HCT116 (cell line): Measurements from ENCODE around the gene RFPL1. TPM values are rescaled to one million over a fixed set of nuclear protein-coding genes. Genes with fewer than 3 reads are reported as not detected.

Experiments
- ATAC-seq: fragments of 200-7000 bp; cut with Tn5 transposase; 2 replicates; pipeline ENCODE4 v1.9.1; 2020; ENCODE audit warnings: mild to moderate bottlenecking, moderate library complexity
- BruUV-seq: library from RNA; stranded (reverse); fragments of 400-500 nt; replicated peaks from 2 replicates; lab custom pipeline; 2021; lab: Mats Ljungman, UMichigan
- CTCF ChIA-PET: fragments of 300-600 bp; sonication (Branson Sonifier 250); formaldehyde crosslinking; loops from one replicate; lab custom pipeline; 2021; ENCODE audit warnings: antibody characterized with exemption; lab: Charles Lee
- POLR2A ChIA-PET: fragments of 300-600, 350-600 bp; sonication (Branson Sonifier 250); formaldehyde crosslinking; loops from one replicate; lab custom pipeline; 2021; ENCODE audit warnings: antibody characterized with exemption; lab: Charles Lee
- RAD21 ChIA-PET, 2 experiments: fragments of 300-600 bp; sonication (Branson Sonifier 250); formaldehyde crosslinking; loops; one replicate each; lab custom pipeline; 2023; ENCODE audit warnings: low total read pairs in 2 of 2; ENCODE audit not compliant: uncharacterized antibody in 2 of 2, unreplicated experiment in 2 of 2, low non-redundant PET in 1 of 2; lab: Charles Lee
- DNase-seq: peaks from one replicate; pipeline ENCODE4 v3.0.0-alpha.2; 2010; ENCODE audit warnings: low read depth, low spot score
- H2AFZ ChIP-seq: fragments of 200-600 bp; shearing (Covaris generic), sonication (generic); 2 replicates; pipeline ENCODE4 v1.6.1; 2017; ENCODE audit warnings: low read depth, mixed run types, mixed read lengths, antibody characterized with exemption, low read length; ENCODE audit not compliant: poor library complexity, severe bottlenecking
- H3K27ac ChIP-seq: 2 replicates; pipeline ENCODE4 v1.5.1; 2012; ENCODE audit warnings: low read depth, low read length
- H3K27me3 ChIP-seq: fragments of 200-600 bp; sonication (generic); 2 replicates; pipeline ENCODE4 v1.6.1; 2016; ENCODE audit warnings: mixed run types, low read length, mixed read lengths; ENCODE audit not compliant: insufficient read depth
- H3K36me3 ChIP-seq, 2 experiments: fragments of 200-500 bp in 1 of 2; fragments of 200-600 bp in 1 of 2; sonication (Bioruptor generic) in 1 of 2; sonication (generic) in 1 of 2; 2 replicates each; pipeline versions ENCODE4 v1.5.1 to v1.6.1; 2014 to 2016; ENCODE audit warnings: low read length in 2 of 2, inconsistent platforms in 1 of 2, mixed read lengths in 1 of 2, mixed run types in 1 of 2; ENCODE audit not compliant: insufficient read depth in 2 of 2, control insufficient read depth in 1 of 2
- H3K4me1 ChIP-seq, 2 experiments: fragments of 200-600 bp in 1 of 2; sonication (generic) in 1 of 2; 2 replicates each; pipeline versions ENCODE4 v1.5.1 to v1.6.1; 2012 to 2017; ENCODE audit warnings: low read length in 2 of 2, inconsistent platforms in 1 of 2, mild to moderate bottlenecking in 1 of 2, mixed read lengths in 1 of 2, mixed run types in 1 of 2, moderate library complexity in 1 of 2; ENCODE audit not compliant: insufficient read depth in 2 of 2, control insufficient read depth in 1 of 2
- H3K4me2 ChIP-seq: fragments of 200-600 bp; sonication (generic); 2 replicates; pipeline ENCODE4 v1.6.1; 2017; ENCODE audit warnings: mixed run types, low read length, mixed read lengths
- H3K4me3 ChIP-seq, 2 experiments: fragments of 200-600 bp in 1 of 2; sonication (generic) in 1 of 2; replicated peaks in 1 of 2; 2 replicates each; pipeline ENCODE4 v1.5.1; 2011 to 2016; ENCODE audit warnings: low read length in 2 of 2, control low read depth in 1 of 2, low read depth in 1 of 2, mild to moderate bottlenecking in 1 of 2, mixed read lengths in 1 of 2, mixed run types in 1 of 2
- H3K79me2 ChIP-seq: fragments of 200-600 bp; sonication (generic); 2 replicates; pipeline ENCODE4 v1.6.1; 2017; ENCODE audit warnings: mild to moderate bottlenecking, mixed run types, low read length, moderate library complexity, mixed read lengths; ENCODE audit not compliant: insufficient read depth
- H3K9ac ChIP-seq: fragments of 200-600 bp; sonication (generic); 2 replicates; pipeline ENCODE4 v1.6.1; 2016; ENCODE audit warnings: low read length, mixed read lengths
- H3K9me2 ChIP-seq: fragments of 200-600 bp; sonication (generic), shearing (Covaris generic); 2 replicates; pipeline ENCODE4 v1.6.1; 2017; ENCODE audit warnings: mixed run types, mild to moderate bottlenecking, moderate library complexity; ENCODE audit not compliant: insufficient read depth
- H3K9me3 ChIP-seq, 2 experiments: fragments of 200-500 bp in 1 of 2; fragments of 200-600 bp in 1 of 2; sonication (Bioruptor generic) in 1 of 2; sonication (generic) in 1 of 2; 2 replicates each; pipeline ENCODE4 v1.6.1; 2014 to 2017; ENCODE audit warnings: low read length in 2 of 2, mixed read lengths in 2 of 2, inconsistent platforms in 1 of 2, low read depth in 1 of 2, mild to moderate bottlenecking in 1 of 2, mixed run types in 1 of 2, moderate library complexity in 1 of 2; ENCODE audit not compliant: control insufficient read depth in 1 of 2, insufficient read depth in 1 of 2
- H4K20me1 ChIP-seq: fragments of 200-600 bp; sonication (generic), shearing (Covaris generic); 2 replicates; pipeline ENCODE4 v1.6.1; 2017; ENCODE audit warnings: mixed run types, mild to moderate bottlenecking, moderate library complexity; ENCODE audit not compliant: insufficient read depth
- CTCF ChIP-seq, 3 experiments: fragments of 200-600 bp in 1 of 3; sonication (generic) in 1 of 3; IDR thresholded peaks in 2 of 3; conservative IDR thresholded peaks in 1 of 3; 2 replicates each; pipeline ENCODE4 v1.5.1; 2012 to 2017; ENCODE audit warnings: low read depth in 2 of 3, low read length in 2 of 3, antibody characterized with exemption in 1 of 3, borderline replicate concordance in 1 of 3, control low read depth in 1 of 3, mild to moderate bottlenecking in 1 of 3, mixed read lengths in 1 of 3, mixed run types in 1 of 3, moderate library complexity in 1 of 3; ENCODE audit not compliant: insufficient read depth in 1 of 3
- EGR1 ChIP-seq: IDR thresholded peaks from 2 replicates; pipeline ENCODE4 v1.6.1; 2012; ENCODE audit warnings: low read depth
- FOSL1 ChIP-seq: IDR thresholded peaks from 2 replicates; pipeline ENCODE4 v1.6.1; 2012; ENCODE audit warnings: low read depth
- JUND ChIP-seq: IDR thresholded peaks from 2 replicates; pipeline ENCODE4 v1.6.1; 2012
- POLR2A ChIP-seq: IDR thresholded peaks from 2 replicates; pipeline ENCODE4 v1.7.0; 2011; ENCODE audit warnings: borderline replicate concordance; ENCODE audit not compliant: insufficient read depth, insufficient read length; ENCODE audit errors: extremely low read depth
- POLR2AphosphoS5 ChIP-seq: IDR thresholded peaks from 2 replicates; pipeline ENCODE4 v1.6.1; 2011; ENCODE audit warnings: mild to moderate bottlenecking, low read depth, low read length, moderate library complexity
- RAD21 ChIP-seq: IDR thresholded peaks from 2 replicates; pipeline ENCODE4 v1.6.1; 2012; ENCODE audit warnings: low read depth, mild to moderate bottlenecking
- REST ChIP-seq: IDR thresholded peaks from 2 replicates; pipeline ENCODE4 v1.6.1; 2012; ENCODE audit warnings: low read depth
- SIN3A ChIP-seq: IDR thresholded peaks from 2 replicates; pipeline ENCODE4 v1.6.1; 2012; ENCODE audit warnings: low read depth
- SRF ChIP-seq: IDR thresholded peaks from 2 replicates; pipeline ENCODE4 v1.6.1; 2012; ENCODE audit warnings: low read depth
- intact Hi-C: fragments of 100-400 bp; cut with micrococcal nuclease; formaldehyde crosslinking; loops from 2 replicates; pipeline ENCODE4 v1.10.0; 2022
- total RNA-seq: library from RNA; stranded (reverse); gene quantifications from one replicate; pipeline ENCODE4 v1.2.1, GENCODE V29; 2021; ENCODE audit not compliant: unreplicated experiment
- TF ChIP-seq, protein P1 (sequence below): IDR thresholded peaks from 2 replicates; pipeline ENCODE4 v1.6.1; 2012

Gene RFPL1
- total RNA-seq, 1 experiment from 2014 or later = not detected

GRCh38 chr22:29394931-29395581 lies 43.3 kb upstream of the RFPL1 start:
- H3K36me3 ChIP-seq = no peaks in the 10 kb centered on the region
- no peaks in the 10 kb centered on the region for H3K9me2 ChIP-seq
- H3K9ac ChIP-seq = no peak overlapping the region
- peak; percentile 98 for ATAC-seq
- DNase-seq = peak; percentile 48
- CTCF ChIA-PET = interaction anchor here (0.6 to 1.7 kb wide), 3 partner anchors 28 to 694 kb away, joined by 4 to 10 read pairs (median 6); no protein-coding TSS in a partner anchor
- peaks cover 8 to 20% of the 10 kb centered on the region in 2 experiments for H3K4me1 ChIP-seq
- RAD21 ChIA-PET = interaction anchor here (0.7 to 1.0 kb wide), 3 partner anchors 129 to 610 kb away, joined by 3 read pairs; no protein-coding TSS in a partner anchor
- peak overlapping the region; percentile 24 for H2AFZ ChIP-seq
- no peaks in the 10 kb centered on the region for H3K9me3 ChIP-seq
- no peak for TF ChIP-seq FOSL1
- TF ChIP-seq EGR1 = no peak
- TF ChIP-seq CTCF (IDR thresholded peaks at IDR 0.05 in 2 of 3, conservative IDR thresholded peaks at IDR 0.05 in 1 of 3; ENCODE audit: borderline replicate concordance in 1 of 3, insufficient read depth in 1 of 3, low read depth in 2 of 3, low read length in 2 of 3) = peak; percentile 79 to 91 (median 90)
- peak; percentile 89 for TF ChIP-seq RAD21
- no peak overlapping the region for H3K27ac ChIP-seq
- no peak overlapping the region for H3K4me3 ChIP-seq
- H3K4me2 ChIP-seq = peak overlapping the region; percentile 18; the same call in 1 of the 2 replicates
- POLR2A ChIA-PET = interaction anchor here (0.7 to 1.0 kb wide), 2 partner anchors 110 to 211 kb away, joined by 3 to 4 read pairs; no protein-coding TSS in a partner anchor
- intact Hi-C loops = loop anchor here (1.0 to 10.0 kb wide), 3 partner anchors 129 to 694 kb away; no protein-coding TSS in a partner anchor
- H3K79me2 ChIP-seq = no peaks in the 10 kb centered on the region
- no peaks in the 10 kb centered on the region for H3K27me3 ChIP-seq
- BruUV-seq = no TSS peak
- no peaks in the 10 kb centered on the region for H4K20me1 ChIP-seq

DNA sequence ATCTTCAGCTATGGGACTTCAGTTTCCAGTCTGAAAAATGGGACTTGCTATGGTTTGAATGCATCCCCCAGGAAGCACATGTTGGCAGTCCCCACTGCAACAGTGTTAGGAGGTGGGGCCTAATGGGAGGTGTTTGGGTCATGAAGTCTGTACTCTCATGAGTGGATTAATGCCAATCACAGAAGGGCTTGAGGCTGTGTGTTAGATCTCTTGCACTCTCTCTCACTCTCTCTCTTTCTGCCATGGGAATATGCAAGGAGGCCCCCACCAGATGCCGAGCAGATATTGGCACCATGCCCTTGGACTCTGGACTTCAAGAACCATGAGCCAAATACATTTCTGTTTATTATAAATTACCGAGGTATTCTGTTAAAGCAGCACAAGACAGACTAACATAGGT lies 42.3 kb upstream of the RFPL1 start:
- H3K79me2 ChIP-seq = no peaks in the 10 kb centered on the region
- no peaks in the 10 kb centered on the region for H3K9me3 ChIP-seq
- no peaks in the 10 kb centered on the region for H3K27me3 ChIP-seq
- intact Hi-C loops = loop anchor here (10.0 kb wide), 1 partner anchor 229 kb away; no protein-coding TSS in a partner anchor
- no peaks in the 10 kb centered on the region for H4K20me1 ChIP-seq
- H3K27ac ChIP-seq = no peak overlapping the region
- no peak overlapping the region for H3K9ac ChIP-seq
- H2AFZ ChIP-seq = no peak overlapping the region
- no TSS peak for BruUV-seq
- ATAC-seq (no peak), DNase-seq (no peak)
- no peaks in the 10 kb centered on the region for H3K9me2 ChIP-seq
- H3K4me3 ChIP-seq = no peak overlapping the region
- ChIA-PET CTCF (interaction anchor here (1.7 kb wide), 1 partner anchor 128 kb away, joined by 10 read pairs; no protein-coding TSS in a partner anchor), RAD21 (no interaction called here), POLR2A (no interaction called here)
- H3K4me1 ChIP-seq = peaks cover 8 to 20% of the 10 kb centered on the region in 2 experiments
- no peaks in the 10 kb centered on the region for H3K36me3 ChIP-seq
- H3K4me2 ChIP-seq = no peak overlapping the region
- TF ChIP-seq SIN3A = no peak
- no peak for TF ChIP-seq SRF
- TF ChIP-seq POLR2AphosphoS5 = no peak
- no peak for TF ChIP-seq JUND
- TF ChIP-seq RAD21 = no peak
- TF ChIP-seq POLR2A = no peak
- TF ChIP-seq FOSL1 = no peak
- TF ChIP-seq, protein P1, sequence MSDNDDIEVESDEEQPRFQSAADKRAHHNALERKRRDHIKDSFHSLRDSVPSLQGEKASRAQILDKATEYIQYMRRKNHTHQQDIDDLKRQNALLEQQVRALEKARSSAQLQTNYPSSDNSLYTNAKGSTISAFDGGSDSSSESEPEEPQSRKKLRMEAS = no peak
- TF ChIP-seq REST = no peak
